Midbrain (tissue), 1 donor: ENCODE results near the gene F2RL1.
"Not testable (repeated sequence)": the region's sequence is repeated elsewhere in the genome, so short reads cannot be mapped to it uniquely, and the experiment has no call there.

Source experiments
- DNase-seq: peaks from one replicate; lab custom pipeline; 2025; lab: John Stamatoyannopoulos, UW

Gene F2RL1

DNA sequence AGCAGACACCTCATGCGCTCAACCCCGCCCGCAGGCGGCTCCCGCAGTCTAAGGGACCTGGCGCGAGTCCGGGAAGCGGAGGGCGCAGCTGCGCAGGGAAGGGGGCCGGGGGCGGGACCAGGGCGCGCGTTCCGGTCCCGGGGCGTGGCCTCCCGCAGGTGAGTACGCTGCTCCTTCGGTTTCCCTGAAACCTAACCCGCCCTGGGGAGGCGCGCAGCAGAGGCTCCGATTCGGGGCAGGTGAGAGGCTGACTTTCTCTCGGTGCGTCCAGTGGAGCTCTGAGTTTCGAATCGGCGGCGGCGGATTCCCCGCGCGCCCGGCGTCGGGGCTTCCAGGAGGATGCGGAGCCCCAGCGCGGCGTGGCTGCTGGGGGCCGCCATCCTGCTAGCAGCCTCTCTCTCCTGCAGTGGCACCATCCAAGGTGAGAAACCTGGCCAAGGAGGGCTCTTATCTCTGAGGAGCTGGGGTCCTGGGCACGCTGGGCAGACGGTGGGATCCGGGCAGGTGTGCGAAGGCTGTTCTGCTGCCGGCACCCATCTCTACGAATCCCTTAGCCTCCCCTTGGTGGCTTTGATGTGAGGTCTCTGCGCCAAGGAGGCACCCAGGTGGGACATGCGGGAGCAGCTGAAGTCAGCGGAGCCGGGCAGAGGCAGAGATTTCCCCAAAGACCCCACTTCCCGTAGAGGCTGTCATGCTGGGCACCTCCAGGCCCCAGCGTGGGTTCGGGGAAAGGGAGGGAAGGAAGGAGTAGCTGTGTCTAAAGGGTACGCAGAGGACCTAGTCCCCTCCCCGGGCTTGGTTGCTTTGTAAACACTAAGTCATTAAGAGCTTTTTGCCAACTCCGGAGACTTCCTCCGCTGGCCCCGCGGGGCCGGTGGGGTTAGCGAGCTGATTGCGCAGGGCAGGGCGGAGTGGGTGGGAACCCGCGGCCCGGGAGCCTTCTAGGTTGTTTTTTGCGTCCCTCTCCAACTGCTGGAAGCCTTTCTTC is at the start of gene F2RL1:
F2RL1 (plus strand) TSS at position 187 of the 988 bp plus-strand sequence; CDS start at position 340, 153 bp downstream.
- DNase-seq, result peak; percentile 35

GRCh38 chr5:76771041-76771440 is 47.8 kb upstream of the F2RL1 start:
- DNase-seq, result not testable (repeated sequence)

DNA sequence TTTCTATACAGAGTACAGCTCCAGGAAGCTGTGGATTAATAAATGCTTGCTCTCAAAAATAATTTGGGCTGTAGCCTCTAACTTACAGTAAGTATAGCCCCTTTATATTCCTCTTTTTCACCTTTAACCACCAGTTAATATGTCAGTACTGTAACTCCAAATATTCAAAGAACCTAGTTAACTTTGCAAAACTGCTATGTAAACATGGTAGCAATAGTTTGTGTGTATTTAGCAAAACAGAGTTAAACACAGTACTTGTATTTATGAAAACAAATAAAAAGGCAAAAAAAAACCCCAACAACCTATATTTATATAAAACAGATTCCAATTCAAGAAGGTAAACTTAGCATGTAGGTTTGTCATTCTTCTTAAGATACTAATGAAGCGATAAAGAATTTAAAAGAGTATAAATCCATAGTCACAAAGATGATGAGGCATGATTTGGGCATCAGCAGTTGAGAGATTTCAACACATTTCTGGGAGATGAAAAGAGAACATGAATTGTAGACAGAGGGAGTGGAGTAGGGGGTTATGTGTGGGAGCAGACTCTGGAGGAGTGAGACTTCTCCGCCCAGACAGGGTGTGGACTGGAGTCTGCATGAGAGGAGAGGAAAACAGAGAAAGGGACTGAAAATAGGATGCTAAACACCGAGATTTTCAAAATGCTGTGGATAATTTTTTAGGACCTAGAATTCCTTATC is 47.0 kb upstream of the F2RL1 start:
- no peak for DNase-seq

DNA sequence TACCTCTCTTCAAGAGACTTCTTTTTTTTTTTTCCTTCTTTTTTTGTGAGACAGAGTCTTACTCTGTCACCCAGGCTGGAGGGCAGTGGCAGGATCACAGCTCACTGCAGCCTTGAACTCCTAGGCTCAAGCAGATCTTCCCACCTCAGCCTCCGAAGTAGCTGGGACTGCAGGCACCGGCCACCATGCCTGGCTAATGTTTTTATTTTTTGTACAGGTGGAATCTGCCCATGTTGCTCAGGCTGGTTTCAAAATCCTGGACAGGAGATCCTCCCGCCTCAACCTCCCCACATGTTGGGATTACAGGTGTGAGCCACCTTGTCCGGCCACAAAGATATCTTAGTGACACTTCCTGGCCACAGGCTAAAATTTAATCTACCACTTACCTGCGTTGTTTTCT is 42.9 kb upstream of the F2RL1 start:
- no peak for DNase-seq

- no peak for DNase-seq
Measured at GRCh38 chr5:76776391-76776790, 42.4 kb upstream of the F2RL1 start.

- DNase-seq, result not testable (repeated sequence)
Measured at GRCh38 chr5:76780616-76781015, 38.2 kb upstream of the F2RL1 start.

GRCh38 chr5:76781775-76782174 is 37.1 kb upstream of the F2RL1 start:
- DNase-seq, result no peak

DNA sequence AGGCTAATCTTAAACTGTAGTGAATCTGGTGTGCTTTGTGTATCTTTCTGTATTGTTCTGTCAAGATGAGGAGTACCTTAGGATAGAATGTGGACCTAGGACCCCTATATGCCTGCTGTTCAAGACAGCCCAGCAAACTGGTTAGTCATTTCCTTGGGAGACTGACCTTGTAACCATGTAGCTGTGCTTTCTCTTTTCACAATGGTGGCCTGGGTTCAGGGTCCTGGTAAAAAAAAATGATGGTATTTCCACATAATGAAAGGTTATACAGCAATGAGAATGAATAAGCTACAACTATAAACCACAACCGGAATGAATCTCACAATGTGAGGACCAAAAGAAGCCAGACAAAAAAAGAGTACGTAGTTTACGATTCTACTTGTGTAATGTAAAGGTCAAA is 36.4 kb upstream of the F2RL1 start:
- DNase-seq, result no peak

DNA sequence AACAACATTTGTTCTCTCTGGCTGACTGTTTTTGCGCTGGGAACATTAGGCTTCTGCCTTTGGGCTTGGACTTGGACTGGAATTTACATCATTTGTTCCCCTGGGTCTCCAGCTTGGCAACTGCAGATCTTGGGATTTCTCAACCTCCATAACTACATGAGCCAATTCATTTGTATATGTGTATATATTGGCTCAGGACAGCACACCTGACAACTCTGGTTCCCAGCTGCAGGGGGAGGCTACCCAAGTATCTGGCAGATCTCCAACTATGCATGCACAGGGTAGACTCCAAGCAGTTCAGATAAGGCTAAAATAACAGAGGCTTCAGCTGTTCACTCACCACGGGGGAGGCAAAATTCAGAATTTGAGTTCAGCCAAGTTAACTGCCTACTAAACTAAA is 31.6 kb upstream of the F2RL1 start:
- no peak for DNase-seq

DNA sequence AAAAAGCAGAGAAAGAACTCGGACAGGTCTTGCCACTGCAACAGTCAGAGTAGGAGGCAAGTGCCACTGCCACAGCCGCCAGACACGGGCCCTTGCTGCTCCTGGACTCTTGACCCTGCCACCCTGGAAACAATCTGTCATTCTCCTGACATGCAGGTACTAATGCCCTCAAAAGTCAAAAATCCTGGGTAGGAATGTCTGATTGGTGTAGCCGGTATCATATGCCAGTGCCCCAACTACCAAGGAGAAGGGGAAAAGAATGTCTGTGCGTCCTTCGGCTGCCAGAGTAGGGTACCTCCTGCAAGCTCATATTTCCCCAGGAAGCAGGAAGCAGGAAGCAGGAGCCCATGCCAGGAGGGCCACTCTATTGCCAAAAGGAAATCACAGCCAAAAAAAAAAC is 30.5 kb upstream of the F2RL1 start:
- no peak for DNase-seq

GRCh38 chr5:76789275-76789674 is 29.6 kb upstream of the F2RL1 start:
- not testable (repeated sequence) for DNase-seq

DNA sequence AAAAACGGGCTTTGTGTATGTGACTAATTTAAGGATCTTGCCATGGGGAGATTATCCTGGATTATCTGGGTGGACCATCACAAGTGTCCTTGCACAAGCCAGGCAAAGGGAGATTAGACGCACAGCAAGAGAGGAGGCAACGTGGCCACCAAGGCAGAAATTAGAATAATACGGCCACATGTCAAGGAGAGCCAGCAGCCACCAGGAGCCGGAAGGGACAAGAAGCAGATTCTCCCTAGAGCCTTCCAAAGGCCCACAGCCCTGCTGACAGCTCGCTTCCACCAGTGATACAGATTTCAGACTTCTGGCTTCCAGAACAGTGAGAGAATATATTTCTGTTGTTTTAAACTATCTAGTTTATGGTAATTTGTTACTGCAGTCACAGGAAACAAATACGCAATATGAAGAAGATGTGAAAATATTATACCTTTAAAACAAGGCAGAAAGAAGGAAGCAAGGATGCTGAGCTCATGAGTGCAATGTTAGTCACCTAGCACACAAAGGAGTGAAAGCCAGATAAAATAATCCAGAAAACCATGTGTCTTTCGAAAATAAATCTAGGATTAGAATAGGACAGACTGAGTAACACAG is 28.7 kb upstream of the F2RL1 start:
- no peak for DNase-seq

GRCh38 chr5:76790632-76791290 is 28.1 kb upstream of the F2RL1 start:
- DNase-seq, result no peak

GRCh38 chr5:76791461-76791860 is 27.4 kb upstream of the F2RL1 start:
- DNase-seq, result no peak

DNA sequence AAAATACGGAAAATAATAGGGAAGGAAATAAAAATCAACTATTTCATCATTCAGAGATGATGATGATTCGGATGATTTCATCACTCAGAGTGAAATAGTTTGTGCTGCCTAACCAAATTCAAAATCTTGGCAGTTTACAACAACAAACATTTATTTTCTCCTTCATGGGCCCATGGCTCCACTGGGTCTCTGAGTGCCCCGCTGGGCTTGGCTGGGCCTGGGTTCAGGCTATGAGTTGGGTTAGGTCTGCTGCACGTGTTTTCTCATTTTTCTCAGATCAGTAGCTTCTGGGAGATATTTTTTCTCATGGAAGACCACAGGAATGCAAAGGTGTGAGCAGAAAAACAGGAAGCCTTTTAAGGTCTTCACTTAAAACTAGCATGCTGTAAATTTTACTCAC is 24.0 kb upstream of the F2RL1 start:
- no peak for DNase-seq

- DNase-seq, result no peak
Measured at GRCh38 chr5:76799588-76799987, 19.2 kb upstream of the F2RL1 start.

- no peak for DNase-seq
Measured at GRCh38 chr5:76800579-76800978, 18.3 kb upstream of the F2RL1 start.

DNA sequence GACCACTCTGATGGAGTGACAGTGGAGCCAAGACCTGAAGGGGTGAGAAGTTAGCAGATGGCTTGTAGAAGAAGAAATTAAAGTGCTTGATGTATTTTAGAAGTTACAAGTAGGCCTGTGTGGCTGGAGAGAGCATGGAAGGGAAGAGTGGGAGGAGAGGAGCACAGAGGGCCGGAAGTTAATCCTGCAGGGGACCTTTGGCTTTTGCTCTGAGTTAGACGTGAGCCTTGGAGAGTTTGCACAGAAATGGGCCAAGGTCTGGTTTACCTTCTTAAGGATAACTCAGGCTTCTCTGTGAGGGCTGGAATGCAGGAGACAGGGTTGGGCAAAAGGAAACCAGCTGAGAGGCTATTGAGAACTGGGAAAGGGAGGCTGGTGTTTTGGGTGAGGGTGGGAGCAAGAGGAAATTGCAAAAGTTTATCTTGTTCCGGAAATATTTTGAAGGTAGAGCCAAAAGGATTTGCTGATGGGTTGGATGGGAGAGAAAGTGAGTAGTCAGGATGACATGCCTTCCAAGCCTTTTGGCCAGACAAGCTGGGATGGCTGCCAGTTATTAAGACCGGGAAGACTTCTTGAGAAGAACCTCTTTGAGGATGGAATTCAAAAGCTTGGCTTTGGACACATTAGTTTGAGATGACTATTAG is 17.5 kb upstream of the F2RL1 start:
- no peak for DNase-seq

DNA sequence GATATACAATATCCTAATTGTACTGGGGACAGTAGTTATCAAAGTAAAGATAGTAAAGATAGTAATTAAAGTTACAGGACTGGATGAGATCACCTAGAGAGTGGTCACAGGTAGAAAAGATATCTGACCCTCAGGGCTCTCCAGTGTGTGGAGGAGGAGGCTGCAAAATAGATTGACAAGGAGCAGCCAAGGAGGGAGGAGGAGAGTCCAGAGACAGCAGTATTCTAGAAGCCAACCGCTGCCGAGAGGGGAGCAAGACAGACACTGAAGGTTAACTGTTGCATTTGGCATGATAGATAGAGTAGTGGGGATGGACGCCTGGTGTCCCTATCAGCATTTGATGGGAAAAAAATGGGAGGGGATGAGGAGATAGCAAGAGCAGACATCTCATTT is 17.0 kb upstream of the F2RL1 start:
- no peak for DNase-seq

DNA sequence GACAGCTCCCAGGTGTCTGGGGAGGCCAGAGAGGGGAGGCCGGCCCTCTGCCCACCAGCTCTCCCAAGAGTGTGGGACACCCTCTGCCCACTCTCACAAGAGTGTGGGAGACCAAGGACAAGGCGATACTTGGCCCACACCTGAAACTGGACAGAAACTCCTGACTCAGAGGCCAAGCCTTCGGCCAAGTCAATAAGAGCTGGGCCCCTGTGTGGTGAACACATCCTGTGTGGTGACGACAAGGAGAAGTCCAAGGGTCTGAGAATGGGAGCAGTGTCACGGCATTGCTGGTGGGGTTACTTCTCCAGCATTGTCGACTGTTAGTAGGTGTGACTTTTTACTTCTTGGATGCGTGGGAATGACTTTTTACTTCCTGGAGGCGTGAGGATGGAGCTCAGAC is 14.6 kb upstream of the F2RL1 start:
- no peak for DNase-seq

DNA sequence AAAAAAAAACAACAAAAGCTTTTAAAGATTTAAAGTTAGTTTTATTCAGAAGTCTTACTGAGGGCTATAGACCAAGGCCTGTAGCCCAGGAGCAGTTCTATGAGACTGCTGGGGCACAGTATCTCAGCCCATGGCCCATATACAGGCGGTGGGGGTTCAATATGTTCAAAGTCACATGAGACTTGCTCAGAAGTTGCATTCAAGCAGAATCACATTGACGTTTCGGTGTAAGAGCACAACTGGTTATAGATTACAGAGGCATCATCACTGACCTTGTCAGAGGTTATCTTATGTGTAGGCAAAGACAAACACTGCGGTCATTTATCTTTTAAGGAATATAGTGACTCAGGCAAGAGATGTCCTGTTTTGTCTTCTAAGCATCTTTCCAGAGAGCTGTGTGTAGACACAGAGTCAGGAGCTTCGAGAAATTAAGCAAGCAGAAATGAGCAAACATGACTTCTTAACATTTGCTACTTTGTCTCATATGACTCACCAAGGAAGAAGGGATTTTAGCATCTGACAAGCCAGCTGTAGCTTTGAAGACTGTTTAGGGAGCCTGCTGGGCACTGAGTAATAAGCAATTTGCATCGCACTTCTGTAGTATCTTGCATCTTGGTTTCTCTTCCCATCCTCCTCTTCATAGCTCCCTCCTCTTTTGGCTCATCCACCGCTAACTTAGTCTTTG is 12.9 kb upstream of the F2RL1 start:
- DNase-seq, result no peak
